Loucy (cell line): ENCODE measurements around the gene GSE1.

Source experiments
- EZH2phosphoT487 ChIP-seq: fragments of 200-600 bp; IDR thresholded peaks from 2 replicates; pipeline ENCODE4 v1.6.1; 2018; ENCODE audit warnings: antibody characterized with exemption, mild to moderate bottlenecking, moderate library complexity, borderline replicate concordance
- TF ChIP-seq, protein P1 (sequence below): fragments of 200-600 bp; sonication (generic); conservative IDR thresholded peaks from 2 replicates; pipeline ENCODE4 v1.5.1; 2014; ENCODE audit warnings: mild to moderate bottlenecking, antibody characterized with exemption, low read length

DNA sequence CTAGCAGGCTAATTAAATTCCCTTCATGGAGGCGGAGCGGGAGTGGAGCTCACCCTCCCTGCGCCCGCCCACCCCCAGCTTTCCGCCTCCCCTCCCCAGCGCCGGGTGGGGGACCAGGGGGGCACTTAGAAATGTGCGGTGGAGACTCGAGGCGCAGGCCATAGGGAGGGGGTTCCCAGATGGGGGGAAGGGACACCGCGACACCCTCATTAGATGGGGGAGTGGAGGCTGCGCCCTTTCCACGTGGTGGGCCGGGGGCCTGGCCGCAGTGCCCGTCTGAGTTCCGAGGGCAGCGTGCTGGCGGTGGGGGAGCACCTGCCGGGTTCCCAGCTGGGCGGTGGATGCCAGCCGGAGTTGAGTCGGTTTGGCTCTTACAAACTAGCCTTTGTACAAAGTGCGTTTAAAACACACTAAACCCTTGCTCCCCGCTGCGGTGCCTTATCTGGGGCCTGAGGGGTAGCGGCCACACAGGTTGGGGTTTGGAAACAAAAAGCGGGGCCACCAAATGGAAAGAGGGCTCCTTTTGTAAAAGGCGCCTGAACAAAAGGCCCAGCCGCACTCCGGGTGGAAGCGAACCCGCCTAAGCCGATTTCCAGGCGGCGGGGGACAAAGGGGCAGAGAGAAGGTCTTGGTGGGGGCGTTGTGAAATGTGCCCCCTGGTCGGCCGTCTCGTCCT, 1.4 kb downstream of the GSE1 start:
- TF ChIP-seq, protein P1, sequence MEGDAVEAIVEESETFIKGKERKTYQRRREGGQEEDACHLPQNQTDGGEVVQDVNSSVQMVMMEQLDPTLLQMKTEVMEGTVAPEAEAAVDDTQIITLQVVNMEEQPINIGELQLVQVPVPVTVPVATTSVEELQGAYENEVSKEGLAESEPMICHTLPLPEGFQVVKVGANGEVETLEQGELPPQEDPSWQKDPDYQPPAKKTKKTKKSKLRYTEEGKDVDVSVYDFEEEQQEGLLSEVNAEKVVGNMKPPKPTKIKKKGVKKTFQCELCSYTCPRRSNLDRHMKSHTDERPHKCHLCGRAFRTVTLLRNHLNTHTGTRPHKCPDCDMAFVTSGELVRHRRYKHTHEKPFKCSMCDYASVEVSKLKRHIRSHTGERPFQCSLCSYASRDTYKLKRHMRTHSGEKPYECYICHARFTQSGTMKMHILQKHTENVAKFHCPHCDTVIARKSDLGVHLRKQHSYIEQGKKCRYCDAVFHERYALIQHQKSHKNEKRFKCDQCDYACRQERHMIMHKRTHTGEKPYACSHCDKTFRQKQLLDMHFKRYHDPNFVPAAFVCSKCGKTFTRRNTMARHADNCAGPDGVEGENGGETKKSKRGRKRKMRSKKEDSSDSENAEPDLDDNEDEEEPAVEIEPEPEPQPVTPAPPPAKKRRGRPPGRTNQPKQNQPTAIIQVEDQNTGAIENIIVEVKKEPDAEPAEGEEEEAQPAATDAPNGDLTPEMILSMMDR = no peak
- TF ChIP-seq EZH2phosphoT487 = no peak
